ENCODE measurements around the gene SIRT7. TPM values are rescaled to one million over a fixed set of nuclear protein-coding genes. Genes with fewer than 3 reads are reported as not detected.
A peak's percentile ranks its signal among the peaks of the same experiment; 100 is the strongest.

The SIRT7 gene
- total RNA-seq, 4 donors from 2014 or later = 14.3 to 24.1 (median 18.3) TPM

DNA sequence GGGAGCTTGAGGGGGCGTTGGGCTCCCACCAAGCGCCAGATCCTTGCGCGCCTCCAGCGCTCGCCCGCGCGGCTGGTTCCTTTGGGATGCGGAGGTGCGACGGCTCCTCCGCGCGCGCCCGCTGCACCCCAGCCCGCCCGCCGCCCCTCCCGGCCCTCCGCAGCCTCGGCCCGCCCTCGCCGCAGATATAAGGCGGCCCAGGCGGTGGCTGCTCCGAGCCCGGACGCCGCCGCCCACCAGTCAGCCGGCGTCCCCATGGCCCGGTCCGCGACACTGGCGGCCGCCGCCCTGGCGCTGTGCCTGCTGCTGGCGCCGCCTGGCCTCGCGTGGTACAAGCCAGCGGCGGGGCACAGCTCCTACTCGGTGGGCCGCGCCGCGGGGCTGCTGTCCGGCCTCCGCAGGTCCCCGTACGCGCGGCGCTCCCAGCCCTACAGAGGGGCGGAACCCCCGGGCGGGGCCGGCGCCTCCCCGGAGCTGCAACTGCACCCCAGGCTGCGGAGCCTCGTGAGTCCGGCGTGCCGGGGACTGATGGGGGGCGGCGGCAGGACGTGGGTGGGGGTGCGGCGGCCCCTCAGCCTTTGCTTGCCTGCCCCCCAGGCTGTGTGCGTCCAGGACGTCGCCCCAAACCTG, 15.8 kb downstream of the SIRT7 start, which contains the start of gene NPB:
Gene NPB, plus strand, starts transcription at position 216 of the 630 bp plus-strand sequence. Its CDS starts 40 bp downstream, at position 256.
- Histone ChIP-seq H3K27me3 (peaks cover 24% of the 10 kb centered on the region), H3K36me3 (peaks cover 0 to 77% of the 10 kb centered on the region in 2 donors), H3K4me1 (peaks cover 0 to 20% (median 11%) of the 10 kb centered on the region in 3 donors), H3K9me3 (no peaks in the 10 kb centered on the region), H3K4me3 (peak within 1 kb of the TSS in 1 of 2 donors; percentile 50), H3K27ac (peak within 1 kb of the TSS in 1 of 4 donors; percentile 26)
- TF ChIP-seq POLR2AphosphoS5 (IDR thresholded peaks at IDR 0.05) (no peak), POLR2A (IDR thresholded peaks at IDR 0.05) (no peak), EP300 (IDR thresholded peaks at IDR 0.05) (no peak), CTCF (IDR thresholded peaks at IDR 0.05) (no peak)
- WGBS, 2 donors (ENCODE audit: low coverage in 1 of 2) = no CpG with 5 or more reads among the region's 79 CpGs
- ATAC-seq = peak; percentile 56

DNA sequence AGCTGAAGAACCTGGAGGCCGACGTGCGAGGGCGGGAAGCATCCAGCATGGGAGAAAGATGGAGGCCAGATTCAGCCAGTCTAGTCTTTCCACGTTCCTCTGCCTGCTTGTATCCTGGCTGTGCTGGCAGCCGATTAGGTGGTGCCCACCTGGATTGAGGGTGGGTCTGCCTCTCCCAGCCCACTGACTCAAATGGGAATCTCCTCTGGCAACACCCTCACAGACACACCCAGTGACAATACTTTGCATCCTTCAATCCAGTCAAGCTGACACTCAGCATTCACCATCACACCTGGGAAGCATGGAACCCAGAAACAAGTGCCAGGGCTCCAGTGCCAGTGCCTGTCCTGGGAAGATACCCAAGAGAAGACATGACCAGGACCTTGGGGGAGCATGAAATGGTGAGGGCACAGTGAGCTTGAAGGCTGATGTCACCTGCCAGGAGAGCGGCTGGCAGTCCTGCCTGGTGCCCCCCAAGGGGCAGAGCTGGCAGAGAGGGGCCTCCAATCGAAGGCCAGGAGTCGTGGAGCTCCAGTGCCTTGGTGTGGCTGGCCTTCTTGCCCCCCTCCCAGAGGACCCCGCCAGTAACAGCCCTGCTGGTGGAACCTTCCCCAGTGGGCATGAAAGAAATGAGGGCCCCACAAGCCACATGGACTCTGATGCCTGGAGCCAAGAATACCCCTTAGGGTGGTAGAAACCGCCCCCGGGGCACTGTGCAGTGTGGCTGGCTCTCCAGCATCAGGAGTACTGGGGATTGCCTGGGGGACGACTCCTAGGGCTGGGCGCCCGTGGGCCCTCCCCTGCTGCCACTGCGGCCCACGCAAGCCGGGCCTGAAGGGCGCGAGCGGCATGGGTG, 16.6 kb downstream of the SIRT7 start:
- Histone ChIP-seq H3K4me3 (peak overlapping the region in 1 of 2 donors; percentile 50), H3K9me3 (no peaks in the 10 kb centered on the region), H3K27me3 (peaks cover 24% of the 10 kb centered on the region), H3K27ac (peak overlapping the region in 1 of 4 donors; percentile 26), H3K4me1 (peaks cover 0 to 20% (median 11%) of the 10 kb centered on the region in 3 donors), H3K36me3 (peaks cover 0 to 77% of the 10 kb centered on the region in 2 donors)
- no peak for ATAC-seq
- WGBS, 2 donors (ENCODE audit: low coverage in 1 of 2) = 86 to 89% methylated on average over 6 of the region's 21 CpGs
- TF ChIP-seq CTCF (IDR thresholded peaks at IDR 0.05) (no peak), EP300 (IDR thresholded peaks at IDR 0.05) (no peak), POLR2AphosphoS5 (IDR thresholded peaks at IDR 0.05) (no peak), POLR2A (IDR thresholded peaks at IDR 0.05) (no peak)

DNA sequence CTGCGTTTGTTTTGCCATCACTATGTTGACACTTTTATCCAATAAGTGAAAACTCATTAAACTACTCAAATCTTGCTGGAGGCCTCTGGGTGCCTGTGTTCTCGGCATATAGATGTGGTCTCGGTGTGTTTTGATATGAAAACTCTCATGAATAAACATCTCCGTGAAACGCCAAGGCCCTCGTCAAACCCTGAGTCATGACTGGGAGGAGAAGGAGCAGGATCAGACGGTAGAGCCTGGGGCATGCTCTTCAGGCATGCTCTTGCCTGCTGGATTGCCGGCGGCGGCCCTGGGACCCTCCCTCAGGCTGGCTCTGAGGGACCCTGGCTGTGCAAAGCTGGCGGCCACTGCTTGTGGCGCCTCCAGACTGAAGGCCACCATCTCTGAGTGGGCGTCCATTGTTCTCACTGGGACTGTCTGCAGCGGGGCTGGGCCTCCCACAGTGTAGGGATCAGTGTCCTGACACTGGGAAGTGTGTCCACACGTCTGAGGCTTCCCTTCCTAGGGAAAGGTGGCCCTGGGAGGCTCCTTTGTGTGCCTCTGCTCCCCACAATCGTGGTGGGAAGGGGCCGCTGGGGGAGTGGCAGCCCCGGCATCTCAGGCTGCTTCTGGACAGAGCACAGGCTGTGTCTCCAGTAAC, 17.7 kb downstream of the SIRT7 start:
- 76 to 92% methylated on average over 2 to 9 of the region's 18 CpGs for WGBS, 2 donors (ENCODE audit: low coverage in 1 of 2)

More for the DNA sequence above, 17.7 kb downstream of the SIRT7 start:
- H3K4me3 ChIP-seq = no peak overlapping the region
- TF ChIP-seq POLR2AphosphoS5 (IDR thresholded peaks at IDR 0.05) = no peak
- TF ChIP-seq CTCF (IDR thresholded peaks at IDR 0.05) = no peak
- no peak for TF ChIP-seq EP300 (IDR thresholded peaks at IDR 0.05)
- TF ChIP-seq POLR2A (IDR thresholded peaks at IDR 0.05) = no peak
- H3K9me3 ChIP-seq = no peaks in the 10 kb centered on the region
- no peak for ATAC-seq
- no peak overlapping the region for H3K27ac ChIP-seq
- peaks cover 24% of the 10 kb centered on the region for H3K27me3 ChIP-seq
- peaks cover 0 to 20% (median 11%) of the 10 kb centered on the region in 3 donors for H3K4me1 ChIP-seq
- peaks cover 0 to 77% of the 10 kb centered on the region in 2 donors for H3K36me3 ChIP-seq

Data from gastroesophageal sphincter (tissue), 4 donors.